Measurements from ENCODE around the gene CKMT2. TPM values are rescaled to one million over a fixed set of nuclear protein-coding genes. Genes with fewer than 3 reads are reported as not detected.
A peak's percentile ranks its signal among the peaks of the same experiment; 100 is the strongest.
"Not testable (repeated sequence)": the region's sequence is repeated elsewhere in the genome, so short reads cannot be mapped to it uniquely, and the experiment has no call there.

Gene CKMT2
- total and polyA plus RNA-seq, 2 donors (not counting 1 experiment from before 2014, with no cell fraction given): 1.9 to 19.3 TPM

GRCh38 chr5:81290146-81290545 is 57.0 kb downstream of the CKMT2 start:
- Histone ChIP-seq H2AFZ (ENCODE audit: low read length) (no peak overlapping the region), H3K4me3 (replicated peaks in 1 of 4; ENCODE audit: control extremely low read depth in 1 of 4, insufficient read depth in 1 of 4, low read depth in 3 of 4, low read length in 4 of 4) (no peak overlapping the region), H4K20me1 (ENCODE audit: control insufficient read depth, extremely low read depth, insufficient read depth, low read length) (no peaks in the 10 kb centered on the region), H3K9ac (ENCODE audit: insufficient read depth, low read length) (no peak overlapping the region), H3K27ac (ENCODE audit: insufficient read depth, low read length) (no peak overlapping the region), H3K9me3 (ENCODE audit: control insufficient read depth, insufficient read depth, low read depth, low read length) (no peaks in the 10 kb centered on the region), H3K79me2 (ENCODE audit: control insufficient read depth, insufficient read depth, low read length) (peaks cover 18% of the 10 kb centered on the region), H3K27me3 (ENCODE audit: control insufficient read depth, insufficient read depth, low read length) (no peaks in the 10 kb centered on the region), H3K36me3 (ENCODE audit: control insufficient read depth, insufficient read depth, low read length) (no peaks in the 10 kb centered on the region), H3K4me2 (ENCODE audit: extremely low read depth, insufficient read depth, low read length) (no peak overlapping the region), H3K4me1 (ENCODE audit: control insufficient read depth, extremely low read depth, insufficient read depth, low read length) (no peaks in the 10 kb centered on the region)
- TF ChIP-seq CTCF (conservative IDR thresholded peaks at IDR 0.05 in 1 of 2, IDR thresholded peaks at IDR 0.05 in 1 of 2; ENCODE audit: low read depth in 1 of 2, low read length in 2 of 2) (no peak), EZH2 (IDR thresholded peaks at IDR 0.05; ENCODE audit: low read length, missing control alignments) (no peak)
- peak; percentile 19 to 23 for DNase-seq (ENCODE audit: low read depth in 2 of 2)

- TF ChIP-seq CTCF (conservative IDR thresholded peaks at IDR 0.05 in 1 of 2, IDR thresholded peaks at IDR 0.05 in 1 of 2; ENCODE audit: low read depth in 1 of 2, low read length in 2 of 2): no peak
- no peak for TF ChIP-seq EZH2 (IDR thresholded peaks at IDR 0.05; ENCODE audit: low read length, missing control alignments)
- Histone ChIP-seq H3K4me1 (ENCODE audit: control insufficient read depth, extremely low read depth, insufficient read depth, low read length) (no peaks in the 10 kb centered on the region), H3K9me3 (ENCODE audit: control insufficient read depth, insufficient read depth, low read depth, low read length) (no peaks in the 10 kb centered on the region)
These were observed 59.0 kb downstream of the CKMT2 start for GRCh38 chr5:81292130-81292529.

GRCh38 chr5:81294021-81294420 is 60.9 kb downstream of the CKMT2 start:
- H3K9me3 ChIP-seq (ENCODE audit: control insufficient read depth, insufficient read depth, low read depth, low read length); H3K27me3 ChIP-seq (ENCODE audit: control insufficient read depth, insufficient read depth, low read length); H4K20me1 ChIP-seq (ENCODE audit: control insufficient read depth, extremely low read depth, insufficient read depth, low read length); DNase-seq (ENCODE audit: low read depth in 2 of 2); H2AFZ ChIP-seq (ENCODE audit: low read length); H3K4me3 ChIP-seq (replicated peaks in 1 of 4; ENCODE audit: control extremely low read depth in 1 of 4, insufficient read depth in 1 of 4, low read depth in 3 of 4, low read length in 4 of 4); H3K4me2 ChIP-seq (ENCODE audit: extremely low read depth, insufficient read depth, low read length); H3K36me3 ChIP-seq (ENCODE audit: control insufficient read depth, insufficient read depth, low read length); H3K9ac ChIP-seq (ENCODE audit: insufficient read depth, low read length); H3K27ac ChIP-seq (ENCODE audit: insufficient read depth, low read length); H3K4me1 ChIP-seq (ENCODE audit: control insufficient read depth, extremely low read depth, insufficient read depth, low read length): not testable (repeated sequence)
- H3K79me2 ChIP-seq (ENCODE audit: control insufficient read depth, insufficient read depth, low read length): peaks cover 18% of the 10 kb centered on the region

More at GRCh38 chr5:81292130-81292529, 59.0 kb downstream of the CKMT2 start:
- Histone ChIP-seq H3K4me2 (ENCODE audit: extremely low read depth, insufficient read depth, low read length) (no peak overlapping the region), H3K27ac (ENCODE audit: insufficient read depth, low read length) (no peak overlapping the region), H3K36me3 (ENCODE audit: control insufficient read depth, insufficient read depth, low read length) (no peaks in the 10 kb centered on the region), H3K4me3 (replicated peaks in 1 of 4; ENCODE audit: control extremely low read depth in 1 of 4, insufficient read depth in 1 of 4, low read depth in 3 of 4, low read length in 4 of 4) (no peak overlapping the region), H3K79me2 (ENCODE audit: control insufficient read depth, insufficient read depth, low read length) (peaks cover 18% of the 10 kb centered on the region), H3K27me3 (ENCODE audit: control insufficient read depth, insufficient read depth, low read length) (no peaks in the 10 kb centered on the region), H2AFZ (ENCODE audit: low read length) (no peak overlapping the region), H3K9ac (ENCODE audit: insufficient read depth, low read length) (no peak overlapping the region), H4K20me1 (ENCODE audit: control insufficient read depth, extremely low read depth, insufficient read depth, low read length) (no peaks in the 10 kb centered on the region)
- DNase-seq (ENCODE audit: low read depth in 2 of 2): no peak

Measured in fibroblast of lung (primary cell).